ENCODE data around the gene TECTB.

DNA sequence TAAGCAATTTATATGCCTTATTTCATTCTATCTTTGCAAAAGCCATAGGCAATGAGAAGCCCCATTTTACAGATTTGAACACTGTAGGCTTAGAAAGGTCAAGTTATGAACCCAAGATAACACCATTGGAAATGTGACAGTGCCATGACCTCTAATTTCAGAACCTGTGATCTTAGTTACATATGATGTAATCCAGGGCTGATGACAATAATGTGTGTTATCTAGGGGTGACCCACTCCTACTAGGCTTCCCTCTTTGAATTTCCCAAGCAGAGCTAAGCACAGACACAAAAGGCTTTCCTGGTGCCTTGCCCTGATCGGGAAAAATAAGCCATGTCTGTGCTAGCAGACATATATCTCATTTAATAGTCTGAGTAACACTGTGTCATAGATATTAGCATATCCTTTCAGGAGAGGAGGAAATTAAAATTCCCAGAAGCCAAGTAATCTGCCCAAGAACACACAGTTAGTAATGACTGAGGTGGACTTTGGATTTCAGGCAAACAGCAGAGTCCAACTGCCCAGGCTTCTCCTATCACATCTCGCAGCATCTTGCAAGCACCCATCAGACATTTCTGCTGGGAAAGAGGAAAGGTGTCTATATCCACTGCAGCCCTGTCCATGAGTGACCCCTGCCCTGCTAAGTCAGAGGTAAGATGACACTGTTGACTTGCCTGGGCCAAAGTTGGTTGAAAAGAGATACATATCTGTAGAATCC, 2.8 kb upstream of the TECTB start:
- TF ChIP-seq, protein P1, sequence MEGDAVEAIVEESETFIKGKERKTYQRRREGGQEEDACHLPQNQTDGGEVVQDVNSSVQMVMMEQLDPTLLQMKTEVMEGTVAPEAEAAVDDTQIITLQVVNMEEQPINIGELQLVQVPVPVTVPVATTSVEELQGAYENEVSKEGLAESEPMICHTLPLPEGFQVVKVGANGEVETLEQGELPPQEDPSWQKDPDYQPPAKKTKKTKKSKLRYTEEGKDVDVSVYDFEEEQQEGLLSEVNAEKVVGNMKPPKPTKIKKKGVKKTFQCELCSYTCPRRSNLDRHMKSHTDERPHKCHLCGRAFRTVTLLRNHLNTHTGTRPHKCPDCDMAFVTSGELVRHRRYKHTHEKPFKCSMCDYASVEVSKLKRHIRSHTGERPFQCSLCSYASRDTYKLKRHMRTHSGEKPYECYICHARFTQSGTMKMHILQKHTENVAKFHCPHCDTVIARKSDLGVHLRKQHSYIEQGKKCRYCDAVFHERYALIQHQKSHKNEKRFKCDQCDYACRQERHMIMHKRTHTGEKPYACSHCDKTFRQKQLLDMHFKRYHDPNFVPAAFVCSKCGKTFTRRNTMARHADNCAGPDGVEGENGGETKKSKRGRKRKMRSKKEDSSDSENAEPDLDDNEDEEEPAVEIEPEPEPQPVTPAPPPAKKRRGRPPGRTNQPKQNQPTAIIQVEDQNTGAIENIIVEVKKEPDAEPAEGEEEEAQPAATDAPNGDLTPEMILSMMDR (IDR thresholded peaks at IDR 0.05), result no peak
- TF ChIP-seq POLR2A (IDR thresholded peaks at IDR 0.05), result no peak

All from heart left ventricle (tissue), 13 donors.